ENCODE data around the gene DIPK1B.
A peak's percentile ranks its signal among the peaks of the same experiment; 100 is the strongest.

The DIPK1B gene

GRCh38 chr9:136711751-136712689, at the start of gene DIPK1B:
Gene DIPK1B, plus strand, starts transcription at chr9:136712572. Its CDS starts 94 bp downstream, at chr9:136712666.
- peak; percentile 49 for DNase-seq

GRCh38 chr9:136662656-136663581, 49.5 kb upstream of the DIPK1B start, which contains the start of gene EGFL7:
Gene EGFL7, plus strand, starts transcription at chr9:136662916. Its CDS starts 5,367 bp downstream, at chr9:136668283.
- no peak for DNase-seq

DNA sequence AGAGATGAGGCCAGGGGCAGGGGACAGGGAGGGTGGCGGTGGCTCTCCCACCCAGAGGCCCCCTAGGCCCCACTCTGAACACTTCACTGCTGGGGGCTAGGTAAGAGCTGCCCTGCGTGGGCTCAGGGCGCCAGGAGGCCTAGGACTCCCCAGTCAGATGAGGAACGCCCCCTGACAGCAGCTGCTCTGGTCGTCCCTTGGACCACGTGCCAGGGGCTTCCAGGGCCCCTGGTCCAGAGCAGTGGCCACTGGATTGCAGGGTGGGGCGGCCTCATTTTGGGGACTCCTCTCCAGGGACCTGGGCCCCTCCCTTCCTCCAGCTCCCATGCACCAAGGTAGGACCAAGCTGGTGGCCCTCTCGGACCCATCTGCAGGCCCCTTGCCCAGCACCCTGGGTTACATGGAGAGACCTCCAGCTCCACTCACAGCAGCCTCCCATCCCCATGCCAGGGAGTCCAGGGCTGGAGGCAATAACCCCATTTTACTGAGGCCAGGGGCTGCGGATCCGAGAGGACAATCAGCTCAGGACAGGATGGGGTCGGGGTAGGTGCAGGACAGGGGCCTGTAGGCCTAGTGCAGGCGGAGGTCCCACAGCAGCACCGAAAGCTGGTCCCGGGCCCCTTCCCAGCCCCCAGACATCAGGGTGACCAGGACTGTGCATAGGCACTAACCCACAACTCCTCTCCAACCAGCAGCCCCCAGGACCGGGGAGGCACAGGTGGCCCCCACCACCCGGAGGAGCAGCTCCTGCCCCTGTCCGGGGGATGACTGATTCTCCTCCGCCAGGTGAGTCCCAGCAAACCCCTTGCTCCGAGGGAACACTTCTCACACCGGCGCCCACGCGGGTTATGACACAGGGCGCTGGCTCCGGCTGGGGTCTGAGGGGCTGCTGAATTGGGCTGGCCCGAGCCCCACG, 48.1 kb upstream of the DIPK1B start:
- no peak for DNase-seq

DNA sequence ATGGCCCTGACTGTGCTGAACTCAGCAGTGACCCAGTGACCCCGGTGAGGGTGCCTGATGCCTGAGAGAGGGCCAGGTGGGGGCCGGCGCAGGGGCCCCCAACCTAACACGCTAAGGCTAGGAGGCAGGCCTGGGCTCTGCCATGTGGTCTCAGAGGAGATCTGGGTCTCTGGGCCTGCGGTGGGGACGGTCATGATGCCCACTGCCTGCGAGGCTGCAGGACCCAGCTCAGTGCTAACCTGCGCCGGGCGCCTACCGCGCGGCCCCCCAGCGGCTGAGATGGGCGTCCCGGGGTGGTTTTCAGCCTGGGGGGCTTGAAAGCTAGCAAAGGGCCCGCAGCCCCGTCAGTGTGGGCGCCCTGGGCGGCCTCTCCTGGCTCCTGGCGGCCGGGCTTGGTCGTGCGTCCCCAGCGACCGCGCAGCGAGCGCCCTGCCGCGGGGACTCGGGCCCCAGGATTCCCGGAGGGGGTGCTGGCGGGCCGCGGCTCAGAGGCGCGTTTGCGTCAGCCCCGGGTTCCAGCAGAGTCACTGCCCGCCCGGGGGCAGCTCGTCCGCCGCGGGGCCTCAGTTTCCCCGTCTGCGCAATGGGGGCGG, 47.2 kb upstream of the DIPK1B start:
- no peak for DNase-seq

DNA sequence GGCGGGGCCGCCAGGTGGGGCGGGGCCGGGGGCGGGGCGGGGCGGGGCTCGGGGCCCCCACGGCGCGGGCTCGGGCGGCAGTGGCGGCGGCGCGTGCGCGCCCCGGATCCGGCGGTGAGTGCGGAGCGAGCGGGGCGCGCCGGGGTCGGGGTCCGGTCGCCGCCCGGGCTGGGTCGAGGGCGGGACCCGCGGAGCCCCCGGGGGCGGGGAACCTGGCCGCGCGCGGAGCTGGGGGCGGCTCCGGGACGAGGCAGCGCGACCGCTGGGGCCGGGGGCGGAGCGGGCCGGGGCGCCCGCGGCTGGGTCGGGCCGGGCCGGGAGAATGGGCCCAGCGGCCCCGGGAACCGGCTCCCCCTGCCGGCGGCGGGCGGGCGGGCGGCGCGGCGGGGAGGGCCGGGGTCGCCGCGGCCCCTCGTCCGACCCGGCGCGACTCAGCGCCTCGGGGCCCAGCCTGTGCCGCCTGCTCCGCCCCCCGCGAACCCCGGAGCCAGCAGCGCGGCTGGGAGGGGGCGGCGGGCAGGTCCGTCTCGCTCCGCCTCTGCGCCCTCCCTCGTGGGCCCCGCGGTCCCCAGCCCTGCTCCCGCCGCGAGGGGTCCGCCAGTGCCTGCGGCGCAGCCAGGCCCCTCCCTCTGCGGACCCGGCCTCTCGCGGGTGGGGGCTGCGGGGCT, 46.5 kb upstream of the DIPK1B start:
- DNase-seq: no peak

DNA sequence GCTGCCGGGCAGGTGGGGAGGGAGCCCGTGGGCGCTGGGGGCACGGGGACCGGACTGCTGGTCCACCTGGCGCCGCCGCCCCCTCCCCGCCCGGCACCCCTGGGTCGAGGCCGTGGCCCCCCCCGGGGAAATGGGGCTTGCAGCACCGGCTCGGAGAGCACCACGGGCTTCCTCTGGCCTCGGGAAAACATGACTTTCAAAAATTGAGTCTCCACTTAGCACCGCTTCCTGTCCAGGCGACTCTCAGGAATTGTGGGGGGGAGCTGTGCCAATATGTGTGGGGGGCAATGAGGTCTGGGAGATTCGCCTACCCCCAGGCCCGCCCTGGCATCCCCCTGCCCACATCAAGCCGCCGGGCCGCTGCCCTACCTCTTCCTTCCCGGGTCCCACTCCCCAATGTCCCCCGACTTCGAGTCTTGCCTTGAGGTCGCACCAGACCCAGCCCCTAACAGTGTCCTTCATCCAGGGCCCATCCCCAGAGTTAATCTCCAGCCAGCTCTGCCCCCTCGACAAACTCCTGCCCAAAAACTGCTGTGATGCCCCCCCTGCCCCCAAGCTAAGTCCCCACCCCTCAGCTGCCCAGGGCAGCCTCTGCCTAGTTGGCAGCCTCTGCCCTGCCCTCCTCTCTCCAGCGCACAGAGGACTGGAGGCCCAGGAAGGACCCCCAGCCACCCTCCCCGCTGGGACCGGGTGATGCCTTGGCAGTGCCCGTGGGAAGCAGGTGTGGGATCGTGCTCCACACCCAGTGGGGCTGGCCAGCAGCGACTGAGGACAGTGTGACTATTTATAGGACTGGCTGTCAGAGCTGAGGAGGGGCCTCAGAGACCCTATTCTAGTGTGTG, 45.8 kb upstream of the DIPK1B start:
- no peak for DNase-seq

DNA sequence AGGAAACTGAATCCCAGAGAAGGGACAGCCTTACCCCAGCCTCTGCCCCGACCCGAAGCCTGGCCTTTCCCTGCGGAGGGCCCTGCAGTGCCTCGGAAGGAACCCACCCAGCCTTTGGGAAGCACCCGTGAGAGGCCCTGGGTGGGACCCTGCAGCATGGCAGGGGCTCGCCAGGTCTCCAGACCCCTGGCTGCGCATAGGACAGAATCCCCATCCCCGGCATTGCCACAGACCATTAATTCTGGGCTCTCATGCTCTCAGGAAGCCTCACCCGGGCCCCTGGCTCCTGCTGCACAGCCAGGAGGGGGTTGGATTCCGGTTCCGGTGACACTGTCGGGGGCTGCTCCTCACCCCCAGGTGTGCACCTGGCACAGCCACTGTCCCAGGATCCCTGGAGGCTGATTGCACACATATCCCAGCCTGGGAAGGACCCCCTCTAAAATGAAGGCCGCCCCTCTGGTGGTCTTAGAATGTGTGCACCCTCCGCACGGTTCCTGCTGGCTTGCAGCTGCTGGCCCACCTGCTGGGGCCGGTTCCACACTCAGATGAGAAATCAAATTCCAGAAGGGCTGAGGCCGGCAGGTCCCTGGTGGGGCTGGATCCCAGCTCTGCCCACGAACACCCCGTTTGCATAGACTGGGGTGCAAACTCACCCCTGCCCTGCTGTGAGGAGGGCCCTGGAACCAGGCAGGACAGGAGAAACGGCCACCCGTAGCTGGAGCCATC, 45.0 kb upstream of the DIPK1B start:
- DNase-seq: no peak

DNA sequence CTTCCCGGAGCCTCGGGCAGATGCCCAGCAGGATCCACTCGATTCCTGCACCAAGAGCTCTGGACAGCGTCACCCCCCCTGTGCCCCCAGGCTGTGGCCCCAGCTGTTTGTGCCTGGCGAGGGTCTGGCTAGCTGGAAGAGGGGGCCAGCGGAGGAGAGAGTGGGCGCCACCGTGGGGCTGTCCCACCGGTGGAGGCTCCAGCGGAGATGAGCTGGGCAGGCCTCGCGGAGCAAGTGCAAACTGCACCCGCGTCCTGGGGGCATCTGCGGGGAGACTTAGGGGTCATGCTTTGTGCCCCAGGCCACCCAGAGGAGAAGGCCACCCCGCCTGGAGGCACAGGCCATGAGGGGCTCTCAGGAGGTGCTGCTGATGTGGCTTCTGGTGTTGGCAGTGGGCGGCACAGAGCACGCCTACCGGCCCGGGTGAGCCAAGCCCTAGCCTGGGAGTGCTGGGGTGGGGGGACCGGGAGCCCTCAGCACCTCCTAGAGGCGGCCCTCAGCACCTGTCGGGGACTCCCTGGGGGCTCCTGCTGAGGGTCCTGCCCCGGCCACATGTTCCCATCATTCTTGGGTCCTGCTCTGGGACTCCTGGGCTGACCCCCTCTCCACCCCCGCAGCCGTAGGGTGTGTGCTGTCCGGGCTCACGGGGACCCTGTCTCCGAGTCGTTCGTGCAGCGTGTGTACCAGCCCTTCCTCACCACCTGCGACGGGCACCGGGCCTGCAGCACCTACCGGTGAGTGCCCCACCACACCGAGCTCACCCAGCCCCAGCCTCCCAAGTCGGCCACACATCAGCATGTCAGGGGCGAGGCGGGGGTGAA, 44.2 kb upstream of the DIPK1B start:
- DNase-seq: no peak

DNA sequence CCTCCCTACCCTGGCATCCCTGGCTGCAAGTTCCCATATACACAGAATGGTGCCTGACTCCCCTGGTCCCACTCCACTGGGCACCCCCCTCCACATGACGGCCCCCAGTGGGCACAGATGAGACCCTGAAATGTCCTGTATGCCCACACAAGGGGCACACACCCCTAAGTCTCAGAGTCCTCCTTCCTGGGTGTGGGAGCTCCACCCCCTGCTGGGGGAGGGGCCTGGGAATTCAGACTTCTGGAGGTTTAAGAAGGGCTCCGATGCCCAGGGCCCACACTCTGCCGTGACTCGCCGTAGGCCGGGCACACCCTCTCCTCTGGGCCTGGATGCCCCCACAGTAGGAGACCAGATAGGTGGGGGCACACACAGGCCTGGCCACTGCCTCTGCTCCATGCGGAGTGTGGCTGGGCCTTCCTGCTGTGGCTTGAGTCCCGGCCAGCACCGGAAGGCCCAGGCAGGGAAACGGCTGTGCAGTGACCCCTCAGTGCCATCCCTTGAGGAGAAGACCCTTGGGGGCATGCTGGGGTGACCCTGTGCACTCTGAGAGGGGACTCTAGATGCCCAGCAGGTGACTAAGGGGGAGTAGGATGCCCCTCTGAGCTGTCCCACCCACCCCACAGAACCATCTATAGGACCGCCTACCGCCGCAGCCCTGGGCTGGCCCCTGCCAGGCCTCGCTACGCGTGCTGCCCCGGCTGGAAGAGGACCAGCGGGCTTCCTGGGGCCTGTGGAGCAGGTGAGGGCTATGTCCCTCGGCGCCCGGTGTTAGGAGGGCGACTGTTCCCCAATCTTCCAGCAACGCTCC, 43.2 kb upstream of the DIPK1B start:
- DNase-seq: no peak

DNA sequence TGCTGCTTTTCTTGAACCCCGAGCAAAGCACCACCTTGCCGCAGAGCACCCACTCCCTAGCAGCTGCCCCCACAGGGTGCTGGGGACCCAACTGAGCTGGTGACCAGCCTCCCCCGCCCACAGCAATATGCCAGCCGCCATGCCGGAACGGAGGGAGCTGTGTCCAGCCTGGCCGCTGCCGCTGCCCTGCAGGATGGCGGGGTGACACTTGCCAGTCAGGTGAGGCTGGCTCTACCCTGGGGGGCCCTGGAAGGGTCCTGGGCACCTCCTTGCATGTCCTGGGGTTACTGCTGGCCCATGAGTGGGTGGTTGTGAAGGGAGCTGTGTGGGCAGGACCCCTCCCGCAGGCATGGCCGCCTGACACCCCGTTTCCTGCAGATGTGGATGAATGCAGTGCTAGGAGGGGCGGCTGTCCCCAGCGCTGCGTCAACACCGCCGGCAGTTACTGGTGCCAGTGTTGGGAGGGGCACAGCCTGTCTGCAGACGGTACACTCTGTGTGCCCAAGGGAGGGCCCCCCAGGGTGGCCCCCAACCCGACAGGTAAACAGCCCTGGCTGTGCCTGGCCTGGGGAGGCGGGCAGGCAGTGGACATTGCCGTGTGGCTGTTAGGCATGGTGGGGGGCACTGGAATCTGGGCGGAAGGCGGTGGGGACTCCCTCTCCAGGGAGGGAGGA, 42.4 kb upstream of the DIPK1B start:
- no peak for DNase-seq

DNA sequence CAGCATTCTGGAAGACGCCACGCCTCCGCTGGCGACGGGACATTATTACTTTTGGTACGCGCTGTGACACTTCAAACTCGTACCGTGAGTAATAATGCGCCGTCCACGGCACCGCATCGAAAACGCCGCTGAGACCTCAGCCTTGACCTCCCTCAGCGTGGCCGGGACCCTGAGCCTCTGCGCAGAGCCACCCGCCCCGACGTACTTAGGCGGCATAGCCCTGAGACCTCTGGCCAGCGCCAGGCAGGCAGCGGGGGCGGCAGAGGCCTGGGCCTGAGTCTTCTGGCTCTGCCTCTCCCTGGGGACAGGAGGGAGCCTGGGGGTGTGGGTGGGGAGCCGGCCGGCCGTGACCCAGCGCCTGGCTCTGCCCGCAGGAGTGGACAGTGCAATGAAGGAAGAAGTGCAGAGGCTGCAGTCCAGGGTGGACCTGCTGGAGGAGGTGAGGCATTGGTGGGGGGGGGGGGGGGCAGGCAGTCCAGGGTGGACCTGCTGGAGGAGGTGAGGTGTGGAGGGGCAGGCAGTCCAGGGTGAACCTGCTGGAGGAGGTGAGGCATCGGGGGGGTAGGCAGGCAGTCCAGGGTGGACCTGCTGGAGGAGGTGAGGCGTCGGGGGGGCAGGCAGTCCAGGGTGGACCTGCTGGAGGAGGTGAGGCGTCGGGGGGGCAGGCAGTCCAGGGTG, 41.7 kb upstream of the DIPK1B start:
- DNase-seq: no peak

DNA sequence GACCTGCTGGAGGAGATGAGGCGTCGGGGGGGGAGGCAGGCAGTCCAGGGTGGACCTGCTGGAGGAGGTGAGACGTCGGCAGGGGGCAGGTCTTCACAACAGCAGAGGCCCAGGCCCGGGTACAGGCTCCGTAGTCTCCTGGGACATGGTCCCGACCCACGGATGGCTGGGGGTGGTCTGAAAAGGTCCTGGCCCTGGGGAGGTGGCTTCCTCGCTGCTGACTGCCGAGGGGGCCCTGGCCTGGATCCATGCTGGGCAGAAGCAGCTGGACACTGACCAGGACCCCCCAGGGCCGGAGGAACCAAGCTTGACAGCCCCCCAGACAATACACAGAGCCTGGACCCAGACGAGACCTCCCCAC, 41.1 kb upstream of the DIPK1B start:
- no peak for DNase-seq

DNA sequence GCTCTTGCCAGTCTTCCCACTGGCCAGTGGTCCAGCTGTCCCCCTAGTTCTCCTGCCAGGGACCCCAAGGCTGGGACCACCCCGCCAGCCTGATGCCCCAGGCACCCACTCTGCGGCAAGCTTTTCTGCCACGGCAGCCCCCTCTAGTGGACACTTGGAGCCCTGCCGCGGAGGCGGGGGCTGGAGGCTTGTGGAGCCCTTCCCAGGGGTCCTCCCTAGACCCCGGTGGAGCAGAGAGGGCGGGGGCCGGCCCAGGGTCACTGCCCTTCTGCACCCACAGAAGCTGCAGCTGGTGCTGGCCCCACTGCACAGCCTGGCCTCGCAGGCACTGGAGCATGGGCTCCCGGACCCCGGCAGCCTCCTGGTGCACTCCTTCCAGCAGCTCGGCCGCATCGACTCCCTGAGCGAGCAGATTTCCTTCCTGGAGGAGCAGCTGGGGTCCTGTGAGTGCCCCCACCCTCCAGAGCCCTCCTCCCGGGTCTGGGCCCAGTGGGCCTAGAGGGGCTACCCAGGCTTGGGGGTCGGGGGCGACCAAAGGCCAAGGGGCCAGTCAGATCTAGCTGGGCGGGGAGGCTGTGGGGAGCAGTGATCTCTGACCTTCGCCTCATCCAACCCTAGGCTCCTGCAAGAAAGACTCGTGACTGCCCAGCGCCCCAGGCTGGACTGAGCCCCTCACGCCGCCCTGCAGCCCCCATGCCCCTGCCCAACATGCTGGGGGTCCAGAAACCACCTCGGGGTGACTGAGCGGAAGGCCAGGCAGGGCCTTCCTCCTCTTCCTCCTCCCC, 40.5 kb upstream of the DIPK1B start:
- DNase-seq: peak; percentile 10

- no peak for DNase-seq
Observed at GRCh38 chr9:136672431-136673087, 39.8 kb upstream of the DIPK1B start.

All from NCI-H1092 treated with DMSO at 0.1 percent for 48 hours (cell line).